GM18499 (cell line): Measurements from ENCODE around the gene ANXA11.

Source experiments
- ATAC-seq: cut with Tn5 transposase; IDR thresholded peaks from one replicate; pipeline ENCODE4 v1.9.1; 2021; ENCODE audit warnings: moderate number of reproducible peaks; ENCODE audit not compliant: insufficient read depth, unreplicated experiment

Gene ANXA11

DNA sequence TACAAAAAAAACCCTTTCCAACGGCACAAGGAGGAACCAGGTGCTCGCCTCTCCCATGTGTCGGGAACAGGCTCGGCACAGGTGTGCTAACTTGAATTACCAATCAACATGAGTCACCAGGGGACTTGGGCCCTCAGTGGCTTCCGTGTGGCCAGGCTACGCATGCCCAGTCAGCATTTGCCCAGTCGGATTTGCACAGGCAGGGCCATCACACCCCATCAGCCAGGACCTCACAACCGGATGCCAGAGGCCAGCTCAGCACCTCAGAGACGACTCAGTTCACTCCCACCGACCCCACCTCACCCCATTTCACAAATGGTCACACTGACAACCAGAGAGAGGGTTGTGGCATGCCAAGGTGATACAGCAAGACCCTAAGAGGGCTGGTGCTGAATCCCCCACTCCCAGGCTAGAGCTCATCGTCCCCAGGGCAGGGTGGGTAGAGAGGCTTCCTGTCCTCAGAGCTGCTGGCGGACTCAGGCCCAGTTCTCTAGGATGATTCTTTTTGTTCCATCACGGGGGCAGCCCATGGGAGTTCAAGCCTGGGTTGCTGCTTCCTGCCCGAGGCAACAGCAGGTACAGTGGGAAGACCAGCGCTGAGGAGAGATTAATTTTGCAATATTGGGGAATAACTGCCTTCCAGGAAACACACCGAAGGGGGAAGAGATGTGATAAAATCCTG lies 13.6 kb downstream of the ANXA11 start:
- ATAC-seq, result no peak

DNA sequence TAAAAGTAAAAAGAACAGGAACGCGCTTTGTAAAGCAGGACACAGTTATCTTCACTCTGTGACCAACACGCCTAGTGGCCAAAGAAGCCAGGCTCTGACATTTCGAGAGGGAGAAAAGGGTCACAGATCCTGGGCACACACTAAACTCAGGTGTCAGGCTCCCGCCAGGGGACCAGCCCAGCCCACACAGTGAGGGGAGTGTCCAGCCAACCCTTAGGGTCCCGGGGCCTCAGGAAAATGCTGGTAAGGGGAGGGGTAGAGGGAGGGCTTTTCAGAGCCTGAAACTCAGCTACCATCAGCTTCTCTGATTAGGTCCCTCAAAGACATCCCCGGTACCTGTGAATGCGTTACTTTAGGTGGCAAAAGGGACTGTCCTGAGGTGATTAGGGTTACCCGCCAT lies 16.6 kb downstream of the ANXA11 start:
- no peak for ATAC-seq

DNA sequence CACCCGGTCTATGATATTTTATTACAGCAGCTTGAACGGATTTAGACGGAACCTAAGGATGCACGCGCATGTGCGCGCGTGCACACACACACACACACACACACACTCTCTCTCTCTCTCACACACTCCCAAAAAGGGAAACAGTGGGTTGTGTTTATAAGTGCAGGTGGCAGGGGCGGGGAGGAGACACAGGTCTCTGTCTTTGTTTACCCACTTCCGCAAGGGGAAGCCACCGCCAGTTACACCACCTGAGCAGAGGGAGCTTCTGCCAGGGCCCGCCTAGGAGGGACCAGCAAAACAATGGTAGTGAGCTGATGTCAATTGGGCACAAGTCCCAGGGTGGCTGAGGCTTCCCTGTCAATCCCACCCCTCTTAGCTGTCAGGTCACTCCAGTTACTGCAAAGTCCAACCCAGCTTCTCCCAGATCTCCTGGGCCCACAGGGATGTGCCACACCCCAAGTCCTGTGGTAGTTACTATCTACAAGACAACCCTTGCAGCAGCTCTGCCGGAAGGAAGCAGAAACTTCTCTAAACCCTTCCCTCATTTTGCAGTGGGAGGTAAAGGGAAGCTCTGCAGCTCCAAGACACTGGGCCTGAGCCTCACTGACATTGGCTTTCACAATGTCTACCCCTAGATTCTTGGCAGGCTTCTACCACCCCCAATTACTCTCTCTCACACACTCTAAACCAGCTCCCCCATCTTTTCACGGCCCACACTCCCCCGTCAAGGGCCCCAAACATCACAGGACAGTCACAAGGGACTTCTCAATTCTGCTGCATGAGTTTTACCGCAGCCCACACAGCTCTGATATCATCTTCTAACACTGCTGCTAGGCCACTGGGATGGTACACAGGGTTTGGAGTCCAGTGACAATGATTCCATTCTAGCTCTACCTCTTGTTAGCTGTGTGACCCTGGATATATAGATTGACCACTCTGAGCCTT lies 17.6 kb downstream of the ANXA11 start:
- ATAC-seq, result peak; percentile 56

DNA sequence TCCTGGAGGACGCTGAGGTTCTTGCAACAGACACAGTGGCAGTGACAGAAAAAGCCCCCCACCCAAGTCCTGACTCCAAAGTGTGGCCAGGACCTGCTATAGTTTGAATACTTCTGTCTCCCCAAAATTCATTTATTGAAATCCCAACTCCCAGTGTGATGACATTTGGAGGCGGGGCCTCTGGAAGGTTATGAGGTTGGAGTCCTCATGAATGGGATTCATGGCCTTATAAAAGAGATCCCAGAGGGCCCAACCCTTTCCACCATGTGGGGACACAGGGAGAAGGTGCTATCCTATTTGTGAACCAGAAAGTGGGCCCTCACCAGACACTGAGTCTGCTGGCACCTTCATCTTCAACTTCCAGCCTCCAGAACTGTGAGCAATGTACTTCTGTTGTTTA lies 18.3 kb downstream of the ANXA11 start:
- ATAC-seq, result no peak

DNA sequence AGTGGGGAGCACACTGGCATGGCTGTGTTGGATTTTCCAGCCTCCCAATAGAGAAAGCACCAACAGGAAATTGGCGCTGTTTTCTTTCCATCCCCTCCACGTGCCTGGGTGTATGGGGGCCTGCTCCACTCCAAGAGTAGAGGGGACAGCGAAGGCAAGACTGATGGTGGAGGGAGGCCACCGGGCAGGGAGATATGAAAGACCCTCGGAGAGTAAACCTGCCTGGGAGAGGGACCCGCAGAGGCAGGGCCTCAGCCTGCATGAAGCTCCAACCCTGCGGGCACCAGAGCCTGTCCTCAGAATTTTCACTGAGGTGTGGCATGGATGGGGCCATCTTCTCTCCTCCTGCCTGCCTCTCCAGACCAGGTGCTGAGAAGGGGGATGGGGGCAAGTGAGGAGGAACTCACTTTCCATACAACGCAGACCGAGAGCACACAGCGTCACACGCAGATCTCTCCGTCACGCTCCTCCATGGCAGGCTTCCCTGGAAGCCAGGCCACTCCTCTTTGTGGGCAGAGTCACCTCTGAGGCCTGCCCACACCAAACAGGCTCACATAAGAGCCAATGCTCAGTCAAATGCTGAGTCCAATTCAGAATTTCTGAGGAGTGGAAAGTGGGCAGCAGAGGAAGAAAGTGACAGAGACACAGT lies 18.8 kb downstream of the ANXA11 start:
- no peak for ATAC-seq

DNA sequence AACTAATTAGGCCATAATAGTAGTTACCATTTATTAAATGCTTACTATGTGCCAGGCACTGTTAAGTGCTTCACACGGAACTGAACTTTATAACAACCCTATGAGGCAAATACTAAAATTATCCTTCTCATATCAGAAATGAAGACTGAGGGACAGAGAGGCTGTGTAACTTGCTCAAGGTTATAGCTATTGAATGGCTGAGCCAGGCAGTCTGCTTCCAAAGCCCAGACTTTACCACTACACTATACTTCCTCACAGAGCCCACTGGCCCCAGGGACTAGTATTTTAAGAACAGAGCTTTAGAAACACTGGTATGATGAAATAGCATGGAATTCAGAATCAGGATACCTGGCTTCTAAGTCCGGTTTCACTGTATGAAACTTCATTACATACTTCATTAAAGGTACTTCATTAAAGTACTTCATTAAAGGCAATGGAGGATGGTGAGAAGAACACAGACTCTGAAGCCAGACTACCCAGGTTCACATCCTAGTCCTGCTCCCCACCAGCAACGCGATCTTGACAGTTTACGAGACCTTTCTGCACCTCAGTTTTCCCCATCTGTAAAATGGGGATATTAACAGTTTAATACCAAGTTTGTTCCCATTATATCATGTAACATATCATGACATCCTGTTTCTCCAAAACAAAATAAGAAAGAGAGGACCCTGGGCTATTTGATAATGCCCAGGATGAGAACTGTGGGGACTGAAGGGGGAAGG lies 19.6 kb downstream of the ANXA11 start:
- ATAC-seq, result no peak

DNA sequence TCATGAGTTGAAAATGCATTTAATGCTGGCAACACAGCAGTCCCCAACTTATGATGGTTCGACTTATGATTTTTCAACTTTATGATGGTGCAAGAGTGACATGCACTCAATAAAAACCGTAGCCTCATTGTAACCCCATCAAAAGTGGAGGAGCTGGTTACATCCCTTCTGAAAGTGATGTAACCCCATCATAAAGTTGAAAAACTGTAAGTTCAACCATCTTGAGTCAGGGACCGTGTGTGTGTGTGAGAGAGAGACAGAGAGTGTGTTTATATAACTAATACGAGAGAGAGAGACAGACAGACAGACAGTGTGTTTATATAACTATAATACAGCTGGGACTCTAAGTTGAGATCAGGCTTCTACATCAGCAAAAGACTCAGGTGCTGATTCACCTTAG lies 21.0 kb downstream of the ANXA11 start:
- no peak for ATAC-seq

DNA sequence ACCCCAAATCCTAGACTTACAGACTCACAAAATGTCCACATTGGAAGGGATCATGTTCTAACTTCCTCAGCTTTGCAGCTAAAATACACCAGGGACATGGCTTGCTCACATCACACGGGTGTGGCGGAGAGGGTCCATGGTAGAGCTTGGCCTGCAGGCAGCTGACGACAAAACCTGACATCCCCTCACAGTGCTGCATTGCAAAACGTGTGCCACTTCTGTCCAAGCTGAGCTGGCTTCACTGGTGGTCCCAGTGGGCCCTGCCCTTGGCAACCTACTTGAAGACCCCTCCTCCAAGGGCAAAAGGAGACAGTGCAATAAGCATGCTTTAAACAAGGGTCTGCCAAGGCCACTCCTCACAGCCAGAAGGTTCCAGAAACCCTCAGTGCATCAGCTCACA lies 21.9 kb downstream of the ANXA11 start:
- ATAC-seq, result no peak

DNA sequence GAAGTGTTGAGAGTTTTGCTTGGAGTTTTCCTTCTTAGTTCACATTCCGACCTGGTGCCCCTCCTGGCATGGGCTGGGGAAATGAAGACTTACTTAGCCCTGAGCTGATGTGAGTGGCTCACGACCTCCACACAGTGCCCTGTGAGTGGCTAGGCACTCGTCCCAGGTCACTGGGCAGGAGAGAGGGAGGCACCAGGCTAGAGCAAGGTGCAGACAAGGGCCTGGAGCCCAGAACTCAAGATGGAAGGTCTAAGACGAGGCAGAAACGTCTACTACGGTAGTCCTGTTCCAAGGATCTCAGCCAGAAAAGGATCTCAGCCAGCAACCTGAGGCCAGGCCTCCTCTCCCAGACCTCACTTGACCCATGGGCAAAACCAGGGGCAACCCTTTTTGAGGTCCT lies 22.4 kb downstream of the ANXA11 start:
- ATAC-seq, result no peak

DNA sequence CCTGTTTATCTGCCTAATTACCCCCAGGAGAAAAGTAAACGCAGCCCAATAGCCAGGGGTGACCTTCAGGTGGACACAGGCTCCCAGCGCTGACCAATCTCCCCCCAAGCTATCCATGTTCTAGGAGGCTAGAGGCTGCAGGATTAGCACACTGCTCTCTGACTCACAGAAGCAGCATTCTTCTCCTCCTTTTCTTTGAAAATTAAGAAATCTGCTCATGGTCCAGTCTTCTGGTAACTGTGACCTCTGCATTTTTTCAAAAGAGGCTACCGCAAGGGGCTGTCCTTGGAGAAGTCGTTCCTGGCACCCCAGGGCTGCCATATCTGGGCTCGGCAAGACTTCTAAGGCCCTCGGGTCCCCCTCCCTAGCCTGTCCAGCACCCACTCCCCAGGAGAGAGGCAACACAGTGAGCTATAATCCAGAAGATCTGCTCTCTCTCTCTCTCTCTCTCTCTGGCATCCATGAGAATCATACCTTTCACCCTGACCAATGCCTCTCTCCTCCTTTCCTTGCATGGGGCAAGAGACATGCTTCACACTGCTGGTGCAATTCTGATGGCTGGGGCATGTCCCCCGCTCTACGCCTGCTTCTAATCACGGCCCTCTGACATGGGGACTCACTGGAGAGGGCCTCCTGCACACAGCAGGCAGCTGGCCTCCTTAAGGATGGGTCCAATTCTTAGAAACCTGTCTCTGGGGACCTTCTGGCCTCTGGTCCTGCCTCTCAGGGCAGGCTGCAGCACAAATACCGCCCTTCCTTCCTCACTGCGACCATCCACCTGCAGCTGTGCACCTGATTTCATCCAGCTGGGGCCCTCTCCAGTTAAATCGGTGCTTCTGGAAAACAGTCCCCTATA lies 27.3 kb downstream of the ANXA11 start:
- no peak for ATAC-seq

DNA sequence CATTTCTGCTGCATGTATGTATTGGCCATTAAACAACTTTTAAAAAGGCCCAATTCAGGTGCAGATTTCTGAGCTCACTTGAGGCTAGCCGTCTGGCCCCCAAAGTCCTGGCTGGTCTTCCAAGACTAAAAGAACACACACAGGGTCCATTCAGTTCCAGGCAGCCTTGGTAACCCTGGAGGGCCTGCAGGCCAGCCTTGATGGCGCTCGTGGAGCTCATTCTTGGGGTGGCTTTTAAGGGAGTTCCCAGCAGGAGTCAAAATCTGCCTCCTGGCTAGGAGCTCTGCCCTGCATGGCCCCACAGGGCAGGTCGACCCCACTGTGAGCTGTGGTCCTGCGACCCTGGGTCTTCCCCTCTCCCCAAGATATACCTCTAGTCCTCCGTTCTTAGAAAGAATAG lies 28.8 kb downstream of the ANXA11 start:
- no peak for ATAC-seq

DNA sequence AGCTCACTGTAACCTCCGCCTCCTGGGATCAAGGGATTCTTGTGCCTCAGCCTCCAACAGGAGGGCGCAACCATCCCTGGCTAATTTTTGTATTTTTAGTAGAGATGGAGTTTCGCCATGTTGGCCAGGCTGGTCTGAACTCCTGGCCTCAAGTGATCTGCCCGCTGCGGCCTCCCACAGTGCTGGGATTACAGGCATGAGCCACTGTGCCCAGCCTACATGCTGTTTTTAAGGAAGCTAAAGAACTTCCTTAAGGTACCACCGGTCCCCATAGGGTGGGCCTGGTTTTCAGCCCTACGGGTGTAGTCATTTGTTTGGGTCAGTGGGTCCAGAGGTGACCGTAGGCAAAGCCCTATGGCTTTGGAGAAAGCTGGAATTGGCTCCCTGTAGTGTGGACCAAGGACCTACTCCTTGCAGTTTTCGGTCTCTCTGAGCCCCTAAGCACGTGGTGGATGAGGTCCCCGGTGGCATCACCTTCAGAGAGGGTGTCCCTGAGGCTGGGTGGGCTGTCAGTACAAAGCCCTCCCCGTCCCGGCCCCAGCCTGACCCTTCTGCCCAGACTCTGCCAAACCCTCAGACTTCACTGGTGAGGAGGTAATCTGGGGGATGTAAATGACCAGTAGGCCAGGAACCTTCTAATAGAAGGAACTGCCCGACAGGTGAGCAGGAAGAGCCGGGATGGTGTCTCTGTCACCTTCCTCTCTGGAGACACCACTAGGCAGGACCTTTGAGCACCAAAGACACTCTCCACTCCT lies 30.5 kb downstream of the ANXA11 start:
- ATAC-seq, result no peak

DNA sequence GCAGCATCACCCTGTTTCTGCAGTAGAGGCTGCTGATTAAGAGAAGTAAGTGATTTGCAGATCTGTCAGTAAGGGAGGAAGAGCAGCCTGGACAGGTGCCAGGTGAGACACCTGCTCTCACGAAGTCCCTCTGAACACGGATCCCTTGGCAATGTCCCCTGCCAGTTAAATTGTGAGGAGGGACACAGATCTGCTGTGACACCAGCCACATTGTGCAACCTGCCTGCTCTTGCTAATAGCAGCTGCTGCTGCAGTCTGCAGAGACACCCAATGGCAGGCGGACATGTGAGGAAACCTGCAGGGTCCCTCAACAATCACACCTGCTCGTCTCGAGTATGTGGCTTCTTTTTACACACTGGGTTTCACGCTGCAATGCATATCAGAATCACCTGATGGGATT lies 31.9 kb downstream of the ANXA11 start:
- no peak for ATAC-seq

DNA sequence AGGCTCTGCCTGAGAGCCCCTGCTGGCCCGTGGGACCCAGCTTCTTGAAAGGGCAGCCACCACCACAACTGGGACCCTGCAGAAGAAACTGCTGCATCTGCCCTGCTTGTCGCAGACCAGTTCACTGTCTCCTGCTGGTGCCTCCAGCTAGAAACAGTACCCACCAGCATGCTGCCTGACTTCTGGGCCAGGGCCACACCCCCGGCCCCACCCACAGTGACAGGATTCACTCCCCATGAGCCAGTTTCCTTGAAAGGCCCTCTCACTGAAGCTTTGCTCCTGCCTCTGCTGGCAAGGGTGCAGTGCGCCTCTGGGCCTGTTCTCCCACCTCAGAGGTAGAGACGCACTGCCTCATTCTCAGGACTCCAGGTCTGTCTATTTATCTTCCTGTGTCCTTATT lies 32.4 kb downstream of the ANXA11 start:
- ATAC-seq, result no peak

DNA sequence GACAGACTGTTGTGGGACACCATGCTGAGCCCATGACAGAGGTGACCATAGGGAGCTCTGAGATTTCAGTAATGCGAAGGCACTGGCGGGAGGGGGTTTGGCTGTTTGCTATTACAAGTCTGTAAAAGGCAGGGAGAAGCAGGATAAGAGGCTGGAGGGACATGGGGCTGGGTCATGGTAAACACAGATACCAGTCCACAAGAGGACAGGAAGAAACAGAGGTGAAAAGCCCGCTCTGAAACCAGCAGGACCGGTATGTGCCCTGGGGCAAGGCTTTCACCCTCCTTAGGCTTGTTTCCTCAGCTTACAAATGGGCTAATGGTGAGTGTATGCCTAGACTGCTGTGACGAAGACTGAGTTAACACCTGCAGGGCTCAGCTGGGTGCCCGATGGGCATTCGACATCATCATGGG lies 34.1 kb downstream of the ANXA11 start:
- ATAC-seq, result no peak

DNA sequence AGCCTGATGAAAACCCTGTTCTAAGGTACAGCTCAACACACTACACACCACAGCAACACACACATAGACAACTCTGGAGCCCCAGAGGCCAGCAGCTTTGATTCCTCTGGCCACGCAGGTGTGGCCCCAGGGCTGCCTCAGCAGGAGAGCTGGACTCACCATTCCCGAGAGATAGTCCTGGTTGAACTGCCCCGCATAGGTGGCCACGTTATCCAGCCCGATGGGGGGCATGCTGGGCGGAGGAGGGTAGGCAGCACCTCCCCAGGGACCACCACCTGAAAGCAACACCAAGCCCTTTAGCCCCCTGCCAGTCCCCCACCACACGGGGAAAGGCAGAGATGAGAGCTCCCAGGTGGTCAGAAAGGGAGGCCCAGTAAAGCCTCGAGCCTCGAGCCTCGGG lies 34.7 kb downstream of the ANXA11 start:
- no peak for ATAC-seq

DNA sequence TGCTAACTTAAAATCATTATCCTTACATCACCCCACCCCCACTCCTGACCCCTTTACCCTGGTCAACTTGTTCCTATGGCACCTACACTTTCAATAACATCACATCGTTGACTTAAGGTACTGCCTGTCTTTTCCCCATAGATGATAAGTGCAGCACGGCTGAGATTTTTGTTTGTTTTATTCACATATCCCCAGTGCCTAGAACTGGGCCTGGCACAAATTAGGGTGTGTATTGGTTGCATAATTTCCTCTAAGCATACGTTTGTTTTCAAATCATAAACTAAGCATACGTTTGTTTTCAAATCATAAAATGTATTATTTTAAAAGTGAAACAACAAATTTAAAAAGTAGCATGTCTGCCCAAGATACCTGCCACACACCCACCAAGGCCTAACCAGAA lies 35.3 kb downstream of the ANXA11 start:
- no peak for ATAC-seq

DNA sequence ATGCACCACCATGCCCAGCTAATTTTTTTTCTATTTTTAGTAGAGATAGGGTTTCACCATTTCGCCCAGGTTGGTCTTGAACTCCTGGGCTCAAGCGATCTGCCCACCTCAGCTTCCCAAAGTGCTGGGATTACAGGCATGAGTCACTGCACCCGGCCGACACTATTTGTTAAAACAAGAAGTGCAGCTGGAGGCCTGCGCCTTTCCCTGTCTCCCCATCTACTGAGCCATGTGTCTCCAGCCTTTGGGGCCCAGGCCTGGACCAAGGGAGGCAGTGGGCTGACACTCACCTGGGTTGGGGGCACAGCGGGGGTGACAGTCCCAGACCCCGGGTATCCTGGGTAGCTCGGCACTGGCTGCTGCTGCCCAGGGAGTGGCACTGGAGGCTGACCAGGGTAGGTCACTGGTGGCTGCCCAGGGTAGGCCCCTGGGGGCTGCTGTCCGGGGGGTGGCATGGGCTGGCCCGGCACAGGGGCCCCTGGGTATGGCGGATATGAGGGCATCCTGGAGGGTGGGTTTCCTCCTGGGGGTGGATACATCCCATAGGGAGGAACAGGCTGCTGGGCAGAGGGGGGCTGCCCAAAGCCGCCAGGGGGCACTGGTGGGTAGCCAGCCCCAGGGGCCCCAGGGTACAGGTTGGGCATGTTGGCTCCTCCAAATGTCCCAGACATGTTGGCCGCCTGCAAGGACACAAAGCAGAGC lies 36.5 kb downstream of the ANXA11 start:
- ATAC-seq, result no peak

DNA sequence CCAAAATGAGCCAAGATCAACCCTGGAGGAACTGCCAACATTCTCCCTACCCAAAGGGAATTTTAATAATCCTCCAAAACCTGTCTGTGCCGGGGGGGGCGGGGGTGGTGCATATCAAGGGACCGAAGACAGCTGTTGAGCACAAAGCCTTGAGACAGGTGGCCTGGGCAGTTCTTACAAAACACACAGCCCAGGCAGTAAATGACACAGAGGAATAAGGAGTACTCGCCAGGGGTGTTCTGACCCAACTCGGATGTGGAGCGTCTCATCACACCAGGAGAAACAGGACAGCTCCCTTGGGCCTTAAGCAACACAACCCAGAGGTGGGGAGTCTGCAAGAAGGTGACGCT lies 37.2 kb downstream of the ANXA11 start:
- no peak for ATAC-seq
